A549 treated with AZD2906 at 1 μM for 4 hours (cell line): Measurements from ENCODE around the gene RAP1GDS1. TPM values are rescaled to one million over a fixed set of nuclear protein-coding genes. Genes with fewer than 3 reads are reported as not detected.

Experiments used
- total RNA-seq: library from RNA; stranded (reverse); fragments of 200-300 nt; extraction: Qiagen RNA extraction; gene quantifications from 5 replicates; pipeline ENCODE4 v1.2.3, GENCODE V29; 2022

The RAP1GDS1 gene, protein sequence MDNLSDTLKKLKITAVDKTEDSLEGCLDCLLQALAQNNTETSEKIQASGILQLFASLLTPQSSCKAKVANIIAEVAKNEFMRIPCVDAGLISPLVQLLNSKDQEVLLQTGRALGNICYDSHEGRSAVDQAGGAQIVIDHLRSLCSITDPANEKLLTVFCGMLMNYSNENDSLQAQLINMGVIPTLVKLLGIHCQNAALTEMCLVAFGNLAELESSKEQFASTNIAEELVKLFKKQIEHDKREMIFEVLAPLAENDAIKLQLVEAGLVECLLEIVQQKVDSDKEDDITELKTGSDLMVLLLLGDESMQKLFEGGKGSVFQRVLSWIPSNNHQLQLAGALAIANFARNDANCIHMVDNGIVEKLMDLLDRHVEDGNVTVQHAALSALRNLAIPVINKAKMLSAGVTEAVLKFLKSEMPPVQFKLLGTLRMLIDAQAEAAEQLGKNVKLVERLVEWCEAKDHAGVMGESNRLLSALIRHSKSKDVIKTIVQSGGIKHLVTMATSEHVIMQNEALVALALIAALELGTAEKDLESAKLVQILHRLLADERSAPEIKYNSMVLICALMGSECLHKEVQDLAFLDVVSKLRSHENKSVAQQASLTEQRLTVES
- total RNA-seq = 19.4 to 28.8 TPM (median 22.5 TPM) in 5 replicates

DNA sequence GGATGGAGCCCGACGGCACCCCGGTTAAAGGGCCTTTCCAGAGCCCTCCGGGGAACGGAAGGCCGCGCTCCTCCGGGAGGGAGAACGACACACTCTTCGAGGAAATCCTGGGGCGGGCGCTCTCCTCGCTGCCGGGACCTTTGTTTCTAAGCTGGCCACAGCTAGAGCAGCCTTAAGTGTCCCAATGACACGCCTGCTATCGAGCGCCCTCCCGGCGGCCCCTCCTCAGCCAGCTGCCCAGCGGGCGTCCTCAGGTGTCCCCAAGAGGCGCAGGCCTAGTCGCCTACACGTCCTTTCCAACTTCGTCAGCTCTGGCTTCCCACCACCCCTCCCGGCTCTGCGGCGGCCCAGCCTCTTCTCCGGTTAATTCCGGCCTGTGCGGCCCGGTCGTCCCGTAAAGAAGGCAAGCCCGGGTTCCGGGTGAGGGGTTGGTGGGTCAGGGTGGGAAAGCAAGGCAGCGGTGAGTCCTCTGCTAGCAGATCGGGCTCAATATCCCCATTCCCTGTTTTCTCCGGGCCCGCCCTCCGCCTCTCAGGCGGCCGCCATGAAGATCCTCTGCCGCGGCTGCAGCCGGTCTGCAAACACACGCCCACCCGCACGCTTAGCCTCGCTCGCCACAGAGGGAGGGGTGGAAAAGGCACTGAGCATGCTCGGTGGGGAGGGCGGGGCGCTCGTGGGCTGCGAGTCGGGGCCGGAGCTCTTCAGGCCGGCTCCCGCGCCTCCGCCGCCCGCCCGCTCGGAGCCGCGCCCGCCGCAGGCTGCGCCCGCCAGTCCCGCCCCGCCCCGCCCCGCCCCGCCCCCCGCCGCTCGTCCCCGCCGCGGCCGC, at the start of gene RAP1GDS1:
Gene RAP1GDS1, plus strand, starts transcription at position 806 of the 826 bp plus-strand sequence. CDS start 182 bp downstream, outside the sequence.

Other genes starting within 250 kb of the RAP1GDS1 start
- not detected in 5 replicates for gene STPG2, start 117.9 kb upstream of the RAP1GDS1 start, total RNA-seq